IPS-NIHi7 (cell line): ENCODE measurements around the gene BAG5.
"Not testable (repeated sequence)": the region's sequence is repeated elsewhere in the genome, so short reads cannot be mapped to it uniquely, and the experiment has no call there.

Experiments used
- DNase-seq: peaks from one replicate; pipeline ENCODE4 v3.0.0; 2012; ENCODE audit warnings: mixed read lengths; ENCODE audit errors: extremely low spot score

BAG5 gene

DNA sequence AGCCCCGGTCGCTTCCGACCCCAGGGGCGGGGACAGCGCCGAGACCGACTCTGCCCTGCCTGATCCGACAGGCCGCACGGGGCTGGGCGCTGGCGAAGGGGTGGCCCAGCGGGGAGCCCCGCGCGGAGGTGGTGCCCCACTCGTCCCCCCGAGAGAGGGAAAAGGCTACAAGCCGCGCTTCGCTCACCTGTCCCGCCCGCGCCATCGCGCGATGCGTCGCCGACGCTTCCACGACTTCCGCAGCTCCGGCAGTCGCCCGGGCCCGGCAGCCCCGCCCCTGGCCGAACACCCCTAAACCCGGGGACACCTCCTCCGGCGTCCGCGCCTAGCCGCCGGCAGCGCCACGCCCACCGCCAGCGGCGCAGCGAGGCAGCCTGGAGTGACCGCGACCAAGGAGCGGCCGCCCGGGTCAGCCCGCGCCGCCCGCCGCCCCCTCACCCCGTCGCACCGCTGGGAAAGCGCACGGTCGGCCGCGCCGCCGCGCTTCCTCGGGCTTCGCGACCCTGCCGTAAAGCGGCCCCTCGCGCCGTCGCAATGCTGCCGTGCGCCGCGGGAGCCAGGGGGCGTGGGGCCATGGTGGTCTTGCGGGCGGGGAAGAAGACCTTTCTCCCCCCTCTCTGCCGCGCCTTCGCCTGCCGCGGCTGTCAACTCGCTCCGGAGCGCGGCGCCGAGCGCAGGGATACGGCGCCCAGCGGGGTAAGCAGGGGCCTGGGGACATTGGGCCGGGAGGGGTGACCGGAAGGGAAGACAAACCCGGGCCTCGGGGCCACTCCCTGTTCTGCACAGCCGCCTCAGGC lies at the start of gene BAG5, which contains the start of gene COA8:
Gene BAG5 (minus strand): TSS at position 229 of the 797 bp plus-strand sequence. CDS start 1,493 bp downstream, outside the sequence.
Gene COA8 (plus strand): TSS at position 532 of the 797 bp plus-strand sequence. CDS start 42 bp downstream, at position 574.
- DNase-seq = peak; percentile 95

GRCh38 chr14:103611215-103611614 lies 48.8 kb upstream of the BAG5 start:
- no peak for DNase-seq

DNA sequence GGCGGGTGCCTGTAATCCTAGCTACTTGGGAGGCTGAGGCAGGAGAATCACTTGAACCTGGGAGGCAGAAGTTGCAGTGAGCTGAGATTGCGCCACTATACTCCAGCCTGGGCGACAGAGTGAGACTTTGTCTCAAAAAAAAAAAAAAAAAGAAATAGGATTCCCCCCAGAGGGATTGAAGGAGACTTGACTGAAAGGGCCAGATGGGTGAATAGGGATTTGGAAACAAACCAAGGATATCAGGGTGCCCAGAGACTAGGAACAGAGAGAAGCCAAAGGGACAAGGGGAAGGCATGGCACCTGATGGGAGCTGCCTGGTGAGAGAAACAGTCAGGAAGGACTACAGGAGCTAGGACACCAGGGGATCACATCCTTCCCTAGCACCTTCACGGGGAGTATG lies 46.6 kb upstream of the BAG5 start:
- not testable (repeated sequence) for DNase-seq

- DNase-seq = no peak
These were observed 45.4 kb upstream of the BAG5 start for GRCh38 chr14:103607822-103608221.

DNA sequence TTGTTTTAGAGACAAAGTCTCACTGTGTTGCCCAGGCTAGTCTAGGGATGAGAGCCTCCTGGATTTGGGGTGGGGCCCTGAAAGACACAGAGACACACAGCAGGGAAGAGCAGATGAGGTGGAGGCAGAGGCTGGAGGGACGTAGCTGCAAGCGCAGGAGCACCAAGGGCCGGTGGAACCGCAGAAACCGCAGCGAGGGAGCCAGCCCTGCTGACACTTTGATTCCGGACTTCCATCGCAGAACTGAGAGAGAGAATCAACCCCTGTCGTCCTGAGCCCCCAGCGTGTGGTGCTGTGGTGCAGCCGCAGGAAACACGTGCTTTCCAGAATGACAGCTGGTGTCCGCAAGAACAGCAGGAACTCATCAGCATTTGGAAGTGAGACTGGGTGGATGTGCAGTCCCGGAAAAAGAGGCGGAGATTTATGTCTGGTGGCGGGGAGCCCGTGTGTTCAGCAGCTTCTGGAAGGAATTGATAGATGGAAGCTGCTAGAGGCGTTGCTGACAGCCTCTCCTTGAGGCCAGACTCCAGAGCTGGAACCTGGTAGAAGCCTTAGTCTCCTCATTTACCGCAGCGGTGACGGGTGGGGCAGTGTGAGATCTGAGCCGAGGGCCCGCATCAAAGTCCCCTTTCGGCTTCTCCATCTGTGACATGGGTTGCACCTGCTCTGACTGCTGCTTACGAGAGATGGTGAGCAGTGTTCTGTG lies 44.7 kb upstream of the BAG5 start:
- DNase-seq = peak; percentile 68

- DNase-seq = no peak
These were observed 42.2 kb upstream of the BAG5 start for GRCh38 chr14:103604620-103605019.

DNA sequence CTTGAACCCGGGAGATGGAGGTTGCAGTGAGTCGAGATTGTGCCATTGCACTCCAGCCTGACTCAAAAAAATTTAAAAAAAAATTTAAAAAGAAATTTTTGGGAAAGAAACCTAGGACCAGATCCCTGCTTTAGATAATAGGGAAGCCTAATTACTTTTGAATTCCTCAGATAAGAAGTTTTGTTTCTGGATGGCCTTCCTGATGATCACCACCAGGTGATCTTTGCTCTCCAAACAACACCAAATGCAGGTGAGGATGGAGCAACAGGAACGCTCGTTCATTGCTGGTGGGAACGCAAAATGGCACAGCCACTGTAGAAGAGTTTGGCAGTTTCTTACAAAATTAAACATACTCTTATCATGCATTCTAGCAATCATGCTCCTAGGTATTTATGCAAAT lies 38.0 kb upstream of the BAG5 start:
- no peak for DNase-seq

DNA sequence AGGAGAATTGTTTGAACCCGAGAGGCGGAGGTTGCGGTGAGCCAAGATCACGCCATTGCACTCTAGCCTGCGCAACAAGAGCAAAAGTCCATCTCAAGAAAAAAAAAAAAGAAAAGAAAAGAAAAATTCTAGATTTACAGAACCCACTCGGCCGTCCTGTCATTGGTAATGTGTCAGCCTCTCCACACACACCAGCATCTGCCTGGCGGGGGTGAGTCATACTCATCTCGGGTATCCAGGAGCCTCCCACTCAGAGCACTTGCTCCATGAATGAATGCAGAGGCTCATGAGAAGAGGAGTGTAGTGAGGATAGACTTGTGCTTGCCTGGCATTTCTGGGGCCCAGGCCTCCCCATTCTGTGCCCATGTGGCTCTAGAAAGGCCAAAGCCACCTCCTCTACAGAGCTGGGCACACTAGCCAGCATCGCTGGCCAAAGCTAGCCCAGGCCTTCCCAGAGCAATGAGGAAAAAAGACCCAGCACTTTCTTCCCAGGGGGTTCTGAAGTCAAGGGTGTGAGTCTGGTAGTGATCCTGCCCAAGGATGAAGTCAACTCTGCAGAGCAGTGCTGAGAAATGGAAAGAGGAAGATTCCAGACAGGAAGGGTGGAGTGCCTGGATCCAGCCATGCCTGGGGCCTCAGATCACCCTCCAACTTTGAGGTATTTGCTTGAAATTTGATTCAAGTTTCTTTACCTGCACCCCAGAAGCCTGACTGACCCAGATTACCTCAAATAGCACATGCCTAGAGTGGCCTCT lies 35.3 kb upstream of the BAG5 start:
- DNase-seq = peak; percentile 50

DNA sequence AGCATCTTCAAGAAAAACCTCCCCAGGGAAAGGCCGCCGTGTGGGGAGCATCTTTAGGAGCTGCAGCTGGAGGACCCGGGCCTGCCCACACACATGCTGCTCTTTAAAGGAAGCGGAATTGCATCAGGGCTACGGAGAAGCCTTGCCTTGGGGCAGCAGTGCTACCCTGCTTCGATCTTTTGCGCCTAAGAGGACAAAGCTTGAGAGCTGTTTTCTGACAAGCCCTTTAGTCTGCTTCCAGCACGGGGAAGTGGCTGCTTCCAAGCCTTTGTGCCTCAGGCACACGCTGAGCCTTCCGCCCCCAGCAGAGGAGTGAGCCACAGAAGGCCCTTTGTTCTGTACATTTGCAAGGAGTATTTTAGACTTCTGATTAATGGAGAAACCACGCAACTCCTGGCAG lies 31.8 kb upstream of the BAG5 start:
- DNase-seq = peak; percentile 47

GRCh38 chr14:103593577-103593976 lies 31.1 kb upstream of the BAG5 start:
- no peak for DNase-seq

DNA sequence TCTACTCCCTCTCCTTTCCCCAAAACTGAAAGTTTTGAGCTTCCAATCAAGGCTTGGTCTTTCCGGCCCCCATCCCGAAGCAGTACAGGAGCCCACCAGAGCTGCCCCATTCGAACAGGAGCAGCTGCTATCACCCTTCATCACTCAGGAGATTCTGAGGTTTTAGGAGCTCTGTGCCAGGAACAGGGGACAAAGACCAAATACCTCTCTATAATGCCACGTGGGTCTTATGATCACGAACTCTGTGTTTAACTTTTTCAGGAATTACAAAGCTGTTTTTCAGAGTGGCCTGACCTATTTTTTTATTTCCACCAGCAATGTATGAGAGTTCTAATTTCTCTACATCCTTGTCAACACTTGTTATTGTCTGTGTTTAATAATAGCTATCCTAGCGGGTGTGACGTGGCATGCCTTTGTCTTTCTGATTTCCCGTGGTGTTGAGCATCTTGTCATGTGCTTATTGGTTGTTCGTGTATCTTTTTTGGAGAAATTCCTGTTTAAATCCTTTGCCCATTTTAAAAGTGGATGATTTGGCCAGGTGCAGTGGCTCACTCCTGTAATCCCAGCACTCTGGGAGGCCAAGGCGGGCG lies 22.0 kb upstream of the BAG5 start:
- no peak for DNase-seq

DNA sequence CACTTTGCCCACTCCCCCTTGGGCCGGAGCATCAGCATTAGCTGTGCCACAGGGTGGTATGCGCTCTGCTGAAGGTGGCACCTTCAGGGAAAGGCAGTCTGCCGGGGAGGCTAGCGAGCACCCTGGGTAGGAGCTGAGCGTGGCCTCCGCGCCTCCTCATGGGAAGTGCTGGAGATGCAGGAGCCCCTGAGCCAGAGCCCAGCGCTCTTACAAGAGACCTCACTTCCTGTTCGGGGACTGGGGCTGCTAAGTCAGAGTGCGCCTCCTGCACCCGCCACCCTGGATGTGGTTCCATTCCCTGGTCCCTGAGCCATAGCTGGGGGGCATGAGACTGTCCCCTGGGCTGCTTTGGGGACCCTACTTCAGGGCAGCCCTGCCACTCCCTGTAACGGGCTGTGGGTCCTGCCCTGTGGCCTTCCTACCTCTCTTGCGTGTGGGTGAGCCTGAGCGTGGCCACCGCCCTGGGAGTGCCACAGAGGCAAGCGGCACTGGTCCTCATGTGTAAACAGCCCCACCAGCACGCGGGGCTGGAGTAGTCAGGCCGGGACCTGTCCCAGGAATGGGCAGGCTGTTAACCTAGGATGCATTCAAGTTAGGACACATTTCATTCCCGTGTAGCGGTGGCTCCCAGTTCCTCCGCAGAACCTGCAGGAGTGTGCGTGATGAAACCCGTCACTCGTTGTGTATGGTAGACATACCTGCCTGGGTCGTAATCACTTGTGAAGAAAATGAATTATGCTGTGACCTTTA lies 19.7 kb upstream of the BAG5 start:
- no peak for DNase-seq

- DNase-seq = no peak
These were observed 18.7 kb upstream of the BAG5 start for GRCh38 chr14:103581206-103581605.

GRCh38 chr14:103578401-103579075 lies 16.1 kb upstream of the BAG5 start:
- DNase-seq = no peak

- DNase-seq = peak; percentile 60
These were observed 14.0 kb upstream of the BAG5 start for GRCh38 chr14:103576371-103577024.

DNA sequence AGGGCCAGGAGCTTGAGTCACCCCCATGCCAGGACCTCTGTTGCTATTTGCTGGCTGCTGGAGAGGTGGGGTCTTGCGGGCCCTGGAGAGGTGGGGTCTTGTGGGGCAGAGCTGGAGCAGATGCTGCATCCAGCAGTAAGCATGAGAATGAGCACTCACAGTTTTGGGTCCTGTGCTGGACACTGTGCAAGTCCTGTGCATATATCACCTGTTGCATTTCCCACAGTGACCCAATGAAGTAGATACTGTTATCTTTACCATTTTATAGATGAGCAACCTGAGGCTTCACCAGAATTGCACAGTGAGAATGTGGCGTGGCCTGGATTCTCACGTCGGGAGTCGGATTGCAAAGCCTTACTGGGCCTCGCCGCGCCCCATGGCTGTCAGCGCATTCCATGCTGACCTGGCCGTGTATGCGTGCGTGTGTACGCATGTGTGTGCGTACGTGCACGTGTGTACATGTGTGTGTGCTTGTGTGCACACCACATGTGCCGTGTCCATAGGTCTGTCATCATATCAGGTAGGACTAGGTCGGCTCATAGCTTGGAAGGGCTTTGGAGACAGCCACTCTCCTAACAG lies 12.3 kb upstream of the BAG5 start:
- no peak for DNase-seq

GRCh38 chr14:103574104-103574503 lies 11.6 kb upstream of the BAG5 start:
- DNase-seq = no peak

DNA sequence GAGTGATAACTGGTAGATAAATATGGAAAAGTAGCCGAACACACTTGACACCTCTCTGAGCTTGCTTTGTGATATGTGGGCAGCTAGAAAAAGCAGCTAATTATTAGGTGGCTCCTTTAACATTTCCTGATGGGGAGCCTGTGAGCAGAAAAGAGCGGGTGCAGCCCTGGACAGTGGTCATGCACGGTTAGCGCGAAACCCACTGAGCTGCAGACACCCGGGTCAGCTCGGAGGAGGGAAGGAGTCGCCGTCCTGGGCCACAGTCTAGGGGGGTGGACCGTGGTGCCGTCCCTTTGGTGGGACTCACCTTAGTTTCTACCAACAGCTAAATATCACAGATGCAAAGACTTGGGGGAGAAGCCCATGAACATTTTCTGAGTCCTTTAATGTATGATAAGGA lies 7.0 kb upstream of the BAG5 start:
- no peak for DNase-seq

DNA sequence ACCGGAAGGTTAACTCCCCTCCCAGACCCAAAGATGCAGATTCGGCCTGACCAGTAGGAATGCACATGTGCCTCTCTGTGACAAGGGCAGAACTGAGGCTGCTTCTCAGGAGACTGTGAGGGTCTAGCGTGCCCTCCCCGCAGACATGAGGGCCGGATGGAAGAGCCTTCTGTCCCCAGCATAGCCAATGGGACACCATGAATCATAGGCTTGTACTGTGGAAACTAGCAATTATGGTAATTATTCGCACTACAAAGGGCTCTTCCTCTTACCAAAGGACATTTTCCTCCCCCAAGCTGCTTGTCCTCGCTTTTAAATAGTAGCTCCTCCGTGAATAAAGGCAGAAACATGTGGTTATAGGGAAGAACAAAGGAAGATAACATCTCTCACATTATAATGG lies 6.5 kb upstream of the BAG5 start:
- DNase-seq = no peak
